HG03565 (cell line): ENCODE measurements around the gene BCR.
"Not testable (repeated sequence)": the region's sequence is repeated elsewhere in the genome, so short reads cannot be mapped to it uniquely, and the experiment has no call there.

Experiments
- ATAC-seq: cut with Tn5 transposase; IDR thresholded peaks from one replicate; pipeline ENCODE4 v1.9.1; 2021; ENCODE audit warnings: mild to moderate bottlenecking, moderate library complexity; ENCODE audit not compliant: unreplicated experiment

Gene BCR

GRCh38 chr22:23309261-23309660 lies 129.0 kb downstream of the BCR start:
- not testable (repeated sequence) for ATAC-seq

- not testable (repeated sequence) for ATAC-seq
These were observed 130.3 kb downstream of the BCR start for GRCh38 chr22:23310443-23311097.

DNA sequence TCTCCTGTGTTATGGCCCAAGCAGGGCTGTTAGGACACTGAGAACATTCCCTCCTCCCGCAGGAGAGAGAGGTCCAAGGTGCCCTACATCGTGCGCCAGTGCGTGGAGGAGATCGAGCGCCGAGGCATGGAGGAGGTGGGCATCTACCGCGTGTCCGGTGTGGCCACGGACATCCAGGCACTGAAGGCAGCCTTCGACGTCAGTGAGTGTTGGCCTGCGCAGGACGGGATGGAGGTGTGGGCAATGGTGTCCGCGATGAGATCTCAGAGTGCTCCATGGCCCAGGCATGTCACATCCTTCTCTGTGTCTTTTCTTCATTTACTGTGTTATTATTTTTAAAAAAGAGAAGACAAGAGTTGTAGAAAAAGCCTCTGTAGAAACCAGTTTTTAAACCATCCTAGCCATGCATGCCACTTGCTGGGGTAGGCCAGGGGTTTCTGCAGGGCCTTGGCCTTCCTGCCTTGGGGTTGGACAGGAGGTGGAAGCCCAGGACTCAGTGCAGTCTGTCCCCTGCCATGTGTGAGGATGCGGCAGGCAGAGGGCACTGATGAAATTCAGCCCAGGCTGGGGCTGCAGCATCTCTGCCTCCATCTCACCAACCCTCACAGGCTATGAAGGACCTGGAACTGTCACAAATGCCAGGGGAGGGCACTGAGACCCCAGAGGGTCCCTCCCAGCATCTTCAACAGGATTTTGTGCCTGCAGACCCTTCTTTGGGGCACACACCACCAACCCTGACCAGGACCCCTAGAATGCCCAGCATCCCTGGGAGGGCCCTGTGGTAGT lies 131.5 kb downstream of the BCR start:
- ATAC-seq = not testable (repeated sequence)

- no peak for ATAC-seq
These were observed 133.7 kb downstream of the BCR start for GRCh38 chr22:23313791-23314567.

DNA sequence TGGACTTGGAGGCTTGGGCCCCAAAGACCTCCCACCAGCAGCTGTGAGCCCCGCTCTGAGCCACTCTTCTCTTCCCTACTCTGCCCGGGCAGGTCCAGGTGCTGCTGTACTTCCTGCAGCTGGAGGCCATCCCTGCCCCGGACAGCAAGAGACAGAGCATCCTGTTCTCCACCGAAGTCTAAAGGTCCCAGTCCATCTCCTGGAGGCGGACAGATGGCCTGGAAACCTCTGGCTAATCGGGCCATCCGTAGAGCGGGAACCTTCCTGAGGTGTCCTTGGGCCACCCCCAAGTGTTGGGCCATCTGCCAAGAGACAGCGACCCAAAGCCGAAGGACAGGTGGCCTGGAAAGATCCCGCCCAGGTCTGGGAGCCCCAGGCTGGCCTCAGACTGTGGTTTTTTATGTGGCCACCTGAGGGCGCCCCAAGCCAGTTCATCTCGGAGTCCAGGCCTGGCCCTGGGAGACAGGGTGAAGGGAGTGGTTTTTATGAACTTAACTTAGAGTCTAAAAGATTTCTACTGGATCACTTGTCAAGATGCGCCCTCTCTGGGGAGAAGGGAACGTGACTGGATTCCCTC lies 135.1 kb downstream of the BCR start:
- no peak for ATAC-seq

DNA sequence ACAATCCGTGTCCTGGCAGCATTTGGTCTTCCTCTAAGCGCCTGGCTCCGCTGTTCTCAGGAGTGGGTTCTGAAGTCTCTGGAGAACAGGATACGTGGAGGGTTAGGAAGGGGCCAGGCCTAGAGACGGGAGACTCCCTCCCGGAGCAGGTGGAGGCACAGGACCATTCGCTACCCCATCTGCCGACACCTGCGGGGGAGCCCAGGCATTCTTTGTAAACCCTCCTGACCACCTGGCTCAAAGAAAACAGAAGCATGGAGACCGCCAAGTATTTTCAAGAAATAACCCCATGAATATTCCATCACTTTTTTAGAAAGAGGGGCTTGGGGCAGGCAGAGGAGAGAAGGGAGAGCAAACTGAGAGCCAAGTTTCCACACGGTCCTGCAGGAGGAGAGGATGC lies 136.3 kb downstream of the BCR start:
- not testable (repeated sequence) for ATAC-seq

DNA sequence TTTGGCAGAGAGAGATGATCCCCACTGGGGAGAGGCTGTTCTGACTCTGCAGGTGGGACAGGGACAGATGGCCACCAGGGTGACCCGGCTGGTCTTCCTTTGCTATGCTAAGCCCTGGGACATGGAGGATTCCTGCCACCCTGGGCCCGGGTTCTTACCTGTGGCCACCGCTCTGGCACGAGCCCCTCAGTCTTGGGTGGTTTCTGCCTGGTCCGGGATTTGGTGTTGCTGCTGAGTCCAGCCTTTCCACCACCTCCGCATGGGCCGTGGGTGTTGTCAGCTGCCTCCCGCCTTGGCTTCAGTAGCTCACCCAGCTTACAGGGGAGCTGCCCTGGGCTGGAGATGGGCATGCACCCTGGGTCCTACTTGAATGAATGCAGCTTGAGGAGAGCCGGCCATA lies 138.0 kb downstream of the BCR start:
- ATAC-seq = not testable (repeated sequence)

DNA sequence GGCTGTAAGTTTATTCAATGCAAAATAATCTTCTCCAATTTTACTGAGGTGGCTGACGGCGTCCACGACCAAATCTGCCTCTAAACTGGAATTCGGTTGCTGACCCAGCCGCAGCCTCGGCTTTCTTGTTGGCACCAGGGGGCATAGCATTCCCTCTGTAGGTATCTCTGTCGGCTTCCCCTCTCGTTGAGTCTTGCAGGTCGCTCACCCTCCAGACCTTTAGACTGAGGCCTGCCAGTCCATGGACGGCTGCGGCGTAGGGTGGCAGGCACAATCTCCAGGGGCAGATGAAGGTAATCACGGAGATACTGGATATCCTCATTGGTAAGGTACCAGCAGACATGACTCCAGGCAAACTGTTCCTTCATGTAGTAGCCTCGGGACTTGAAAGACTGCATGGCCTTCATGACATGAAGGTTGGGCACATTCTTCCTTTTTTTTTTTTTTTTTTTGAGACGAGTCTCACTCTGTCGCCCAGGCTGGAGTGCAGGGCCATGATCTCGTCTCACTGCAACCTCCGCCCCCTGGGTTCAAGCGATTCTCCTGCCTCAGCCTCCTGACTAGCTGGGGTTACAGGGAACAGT lies 142.3 kb downstream of the BCR start:
- ATAC-seq = not testable (repeated sequence)

DNA sequence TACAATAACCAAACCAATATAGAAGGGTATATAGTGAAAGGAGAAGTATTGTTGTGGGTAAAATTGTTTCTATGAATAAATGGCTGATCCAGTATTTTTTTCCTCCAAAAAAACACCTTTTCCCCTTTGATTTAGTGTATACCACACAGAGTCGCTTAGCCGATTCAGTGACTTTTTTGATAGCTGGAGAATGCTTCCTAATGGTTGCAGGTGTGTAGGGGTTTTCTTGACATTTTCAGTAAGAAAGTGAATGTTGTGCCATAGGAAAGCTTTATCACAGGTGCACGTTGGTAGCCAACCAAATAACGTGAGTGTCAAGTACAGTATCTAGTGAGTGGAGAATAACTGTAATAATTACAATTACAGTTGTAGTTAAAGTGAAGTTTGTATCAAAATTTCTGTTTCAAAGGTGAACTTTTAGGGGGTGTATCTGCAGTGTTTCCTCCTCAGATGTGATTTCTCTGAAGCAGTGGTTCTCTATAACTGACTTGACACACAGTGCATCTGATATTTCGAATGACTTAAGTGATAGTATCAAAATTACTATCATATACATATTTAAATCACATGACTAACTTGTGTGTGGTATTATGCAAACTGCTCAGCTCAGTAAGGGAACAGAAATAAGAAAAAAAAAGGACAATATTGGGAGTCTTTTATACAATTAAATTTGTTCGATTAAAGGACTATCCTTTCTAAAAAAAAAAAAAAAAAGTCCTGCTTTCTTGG lies 143.8 kb downstream of the BCR start:
- ATAC-seq = not testable (repeated sequence)

- ATAC-seq = no peak
These were observed 144.9 kb downstream of the BCR start for GRCh38 chr22:23325183-23325582.

DNA sequence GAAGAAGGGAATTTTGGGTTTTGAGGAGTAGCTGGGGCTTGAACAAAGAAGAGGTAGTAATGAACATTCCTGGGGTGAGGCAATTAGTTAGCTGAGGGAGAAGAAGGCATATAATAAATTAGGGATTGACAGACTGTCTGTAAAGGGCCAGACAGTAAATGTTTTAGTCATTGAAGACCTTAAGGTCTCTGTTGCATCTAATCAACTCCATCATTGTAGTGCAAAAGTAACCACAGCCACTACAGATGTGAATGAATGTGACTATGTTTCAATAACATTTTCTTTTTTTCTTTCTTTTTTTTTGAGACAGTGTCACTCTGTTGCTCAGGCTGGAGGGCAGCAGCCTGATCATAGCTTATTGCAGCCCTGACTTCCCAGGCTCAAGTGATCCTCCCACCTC lies 153.5 kb downstream of the BCR start:
- not testable (repeated sequence) for ATAC-seq

- not testable (repeated sequence) for ATAC-seq
These were observed 157.4 kb downstream of the BCR start for GRCh38 chr22:23337672-23338071.

GRCh38 chr22:23341942-23342695 lies 161.8 kb downstream of the BCR start:
- ATAC-seq = not testable (repeated sequence)

DNA sequence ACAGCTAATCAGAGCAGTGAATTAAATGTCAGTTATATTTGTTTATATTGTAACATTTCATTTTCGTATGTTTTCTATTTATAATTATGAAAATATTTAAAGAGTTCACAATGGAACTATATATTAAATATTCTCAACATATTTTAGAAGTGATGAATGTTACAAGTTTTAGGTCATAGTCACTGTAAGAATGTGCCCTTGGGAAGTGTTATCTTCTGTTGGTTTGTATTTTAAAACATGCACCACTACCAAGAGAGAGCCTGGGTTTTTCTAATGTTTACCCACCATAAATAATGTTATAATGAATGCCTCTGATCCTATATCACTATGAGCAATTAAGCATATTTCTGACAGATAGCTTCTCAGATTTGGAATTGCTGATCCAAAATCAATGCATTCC lies 171.0 kb downstream of the BCR start:
- no peak for ATAC-seq

DNA sequence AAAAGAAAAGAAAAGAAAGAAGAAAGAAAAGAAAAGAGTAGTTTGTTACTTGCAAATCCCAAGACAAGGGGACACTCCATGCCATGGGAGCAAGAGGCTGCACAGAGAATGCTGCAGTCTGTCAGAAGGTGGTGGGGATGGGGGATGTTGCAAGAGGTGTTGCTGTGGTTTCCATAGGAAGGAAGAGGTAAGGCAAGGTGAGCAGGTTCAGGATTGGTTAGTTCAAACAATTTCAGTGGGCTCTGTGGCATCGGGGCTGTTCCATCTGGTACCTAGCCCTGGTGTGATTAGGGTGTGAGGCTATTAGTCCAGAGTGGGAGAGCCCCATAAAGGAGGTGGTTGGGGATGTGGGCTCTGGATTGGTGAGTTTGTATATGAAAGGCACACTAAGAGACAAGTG lies 172.7 kb downstream of the BCR start:
- ATAC-seq = no peak

DNA sequence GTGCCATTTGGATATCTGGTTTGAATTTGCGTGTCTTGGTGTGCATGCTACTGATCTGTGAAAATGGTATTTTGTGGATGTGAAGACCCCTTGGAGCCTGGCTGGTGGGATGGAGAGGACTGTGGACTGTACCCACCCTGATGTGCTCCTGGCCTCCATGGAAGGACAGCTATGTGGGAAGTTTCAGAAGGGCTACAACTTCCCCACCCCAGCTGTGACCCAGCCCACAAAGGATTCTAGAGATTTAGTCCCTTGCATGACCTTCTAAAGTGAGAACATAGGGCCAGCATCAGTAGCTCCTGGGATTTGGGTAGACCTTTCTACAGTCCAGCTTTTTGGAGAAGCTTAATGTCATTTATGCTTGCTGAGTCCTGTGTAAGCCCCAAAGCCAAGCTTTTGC lies 173.4 kb downstream of the BCR start:
- no peak for ATAC-seq

DNA sequence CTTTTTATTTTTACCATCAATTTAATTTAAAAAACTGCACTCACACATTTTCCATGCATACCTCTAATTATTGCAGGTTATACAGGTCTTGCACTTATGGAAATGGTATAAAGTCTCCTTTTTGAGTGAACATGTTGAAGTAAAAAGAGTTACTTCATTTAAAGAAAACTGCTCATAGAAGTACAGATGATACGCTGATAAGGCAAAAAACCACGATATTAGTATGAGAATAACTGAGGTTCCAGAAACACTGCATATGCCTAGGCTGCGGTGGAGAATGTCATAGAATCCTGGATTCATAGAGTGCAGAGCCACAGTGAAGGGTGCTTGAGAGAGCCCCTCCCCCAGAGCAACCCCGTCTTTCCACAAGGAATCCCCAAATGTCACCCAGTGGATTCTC lies 175.8 kb downstream of the BCR start:
- no peak for ATAC-seq

GRCh38 chr22:23357053-23357452 lies 176.7 kb downstream of the BCR start:
- ATAC-seq = no peak

GRCh38 chr22:23359583-23360123 lies 179.3 kb downstream of the BCR start:
- ATAC-seq = no peak
